GM04503 (cell line): ENCODE data around the gene ZBTB46.

Experiments
- DNase-seq: peaks from one replicate; pipeline ENCODE4 v3.0.0-alpha.2; 2012; ENCODE audit warnings: low read depth

ZBTB46 gene

GRCh38 chr20:63745961-63746731 is 84.9 kb downstream of the ZBTB46 start:
- DNase-seq: no peak

- DNase-seq: no peak
Measured at GRCh38 chr20:63745424-63745805, 85.6 kb downstream of the ZBTB46 start.

GRCh38 chr20:63744574-63745423 is 86.3 kb downstream of the ZBTB46 start:
- DNase-seq: no peak

- DNase-seq: no peak
Measured at GRCh38 chr20:63744158-63744557, 86.9 kb downstream of the ZBTB46 start.

GRCh38 chr20:63743210-63743970 is 87.7 kb downstream of the ZBTB46 start:
- no peak for DNase-seq

GRCh38 chr20:63742381-63743024 is 88.6 kb downstream of the ZBTB46 start:
- DNase-seq: no peak

- DNase-seq: no peak
Measured at GRCh38 chr20:63741676-63742380, 89.2 kb downstream of the ZBTB46 start.

- no peak for DNase-seq
Measured at GRCh38 chr20:63741354-63741675, 89.7 kb downstream of the ZBTB46 start.

- peak; percentile 68 for DNase-seq
Measured at GRCh38 chr20:63740627-63741353, 90.3 kb downstream of the ZBTB46 start.

GRCh38 chr20:63740070-63740626 is 90.9 kb downstream of the ZBTB46 start:
- DNase-seq: no peak

- peak; percentile 12 for DNase-seq
Measured at GRCh38 chr20:63739130-63740069, 91.7 kb downstream of the ZBTB46 start, which contains the start of gene SLC2A4RG. TSS of gene SLC2A4RG (plus strand) at chr20:63739776. CDS start at chr20:63739913, 137 bp downstream.

- DNase-seq: no peak
Measured at GRCh38 chr20:63738687-63739129, 92.4 kb downstream of the ZBTB46 start.

GRCh38 chr20:63737945-63738686 is 92.9 kb downstream of the ZBTB46 start:
- DNase-seq: no peak

- no peak for DNase-seq
Measured at GRCh38 chr20:63737695-63737944, 93.4 kb downstream of the ZBTB46 start.

GRCh38 chr20:63736893-63737694 is 94.0 kb downstream of the ZBTB46 start:
- DNase-seq: no peak

- DNase-seq: no peak
Measured at GRCh38 chr20:63735859-63736718, 95.0 kb downstream of the ZBTB46 start, which contains the start of gene LIME1. TSS of gene LIME1 (plus strand) at chr20:63736664. CDS start at chr20:63737550, 886 bp downstream.
